HG03064 (cell line): ENCODE results near the gene IPO5.
"Not testable (repeated sequence)": the region's sequence is repeated elsewhere in the genome, so short reads cannot be mapped to it uniquely, and the experiment has no call there.

ENCODE experiments used
- ATAC-seq: cut with Tn5 transposase; IDR thresholded peaks from one replicate; pipeline ENCODE4 v1.9.1; 2021; ENCODE audit warnings: low read depth; ENCODE audit not compliant: unreplicated experiment

The IPO5 gene

DNA sequence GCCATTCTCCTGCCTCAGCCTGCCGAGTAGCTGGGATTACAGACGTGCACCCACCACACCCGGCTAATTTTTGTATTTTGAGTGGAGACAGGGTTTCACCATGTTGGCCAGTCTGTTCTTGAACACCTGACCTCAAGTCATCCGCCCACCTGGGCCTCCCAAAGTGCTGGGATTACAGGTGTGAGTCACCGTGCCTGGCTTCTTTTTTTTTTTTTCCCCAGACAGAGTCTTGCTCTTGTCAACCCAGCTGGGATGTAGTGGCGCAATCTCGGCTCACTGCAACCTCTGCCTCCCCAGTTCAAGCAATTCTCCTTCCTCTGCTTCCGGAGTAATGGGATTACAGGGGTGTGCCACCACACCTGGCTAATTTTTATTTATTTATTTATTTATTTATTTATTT is 51.5 kb downstream of the IPO5 start:
- not testable (repeated sequence) for ATAC-seq

DNA sequence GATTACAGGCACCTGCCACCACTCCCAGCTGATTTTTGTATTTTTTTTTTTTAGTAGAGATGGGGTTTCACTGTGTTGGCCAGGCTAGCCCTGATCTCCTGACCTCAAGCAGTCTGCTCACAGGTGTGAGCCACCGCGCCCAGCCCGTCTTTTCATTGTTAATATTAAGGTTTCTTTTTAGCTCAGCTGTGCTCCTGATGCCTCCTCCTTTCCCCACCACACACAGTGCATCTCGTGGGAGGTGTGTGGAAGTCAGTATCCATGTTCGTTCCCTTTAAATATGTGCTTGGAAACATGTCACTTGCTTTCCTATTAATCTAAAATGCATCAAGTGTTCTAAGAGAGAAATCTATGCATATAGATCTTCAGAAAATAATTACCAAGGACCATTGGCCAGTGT is 53.5 kb downstream of the IPO5 start:
- no peak for ATAC-seq

DNA sequence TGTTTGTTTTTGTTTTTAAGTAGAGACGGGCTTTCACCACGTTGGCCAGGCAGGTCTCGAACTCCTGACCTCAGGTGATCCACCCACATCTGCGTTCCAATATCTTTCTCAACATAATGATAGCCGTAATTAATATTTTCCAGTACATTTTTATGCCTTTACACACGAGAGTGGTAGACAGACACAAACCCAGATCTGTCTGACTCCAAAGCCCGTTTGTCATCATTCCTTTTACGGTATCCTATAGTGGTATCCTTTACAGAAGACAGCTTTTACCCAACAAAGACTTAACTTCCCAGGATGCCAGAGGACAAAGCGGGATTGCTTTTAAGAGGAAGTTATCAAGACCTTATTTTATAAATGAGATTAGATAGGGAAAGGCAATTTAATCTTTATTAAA is 59.8 kb downstream of the IPO5 start:
- ATAC-seq, result no peak

DNA sequence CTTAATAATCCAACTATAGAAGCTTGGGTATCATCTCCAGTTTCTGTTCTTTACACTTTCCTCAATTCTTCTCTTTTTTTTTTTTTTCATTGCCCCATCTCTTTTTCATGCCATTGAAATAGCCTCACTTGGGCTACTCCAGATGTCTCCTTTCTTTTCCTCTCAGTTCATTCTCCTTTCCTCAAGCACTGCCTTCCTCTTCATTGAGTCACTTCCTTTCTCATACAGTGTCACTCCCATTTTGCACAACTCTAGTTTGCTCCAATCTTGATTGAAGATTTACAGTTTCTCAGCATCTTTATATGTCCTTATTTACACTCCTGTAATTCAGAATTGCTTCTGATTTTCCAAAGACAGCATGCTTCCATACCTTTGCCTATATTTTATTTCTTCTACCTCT is 61.3 kb downstream of the IPO5 start:
- no peak for ATAC-seq

DNA sequence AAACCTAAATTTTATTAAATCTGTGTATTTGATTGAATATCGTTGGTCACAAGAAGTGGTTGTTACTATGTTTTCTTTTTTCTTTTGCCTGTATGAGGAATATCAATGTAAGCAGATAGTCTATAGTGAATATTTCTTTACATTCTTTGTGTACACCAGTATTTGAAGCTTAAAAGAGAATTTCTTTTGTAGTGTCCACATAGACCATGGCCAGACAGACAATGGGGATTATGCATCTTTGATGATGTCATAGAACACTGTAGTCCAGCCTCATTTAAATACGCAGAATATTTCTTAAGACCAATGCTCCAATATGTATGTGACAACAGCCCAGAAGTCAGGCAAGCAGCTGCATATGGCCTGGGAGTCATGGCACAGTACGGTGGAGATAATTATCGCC is 64.8 kb downstream of the IPO5 start:
- ATAC-seq, result no peak

DNA sequence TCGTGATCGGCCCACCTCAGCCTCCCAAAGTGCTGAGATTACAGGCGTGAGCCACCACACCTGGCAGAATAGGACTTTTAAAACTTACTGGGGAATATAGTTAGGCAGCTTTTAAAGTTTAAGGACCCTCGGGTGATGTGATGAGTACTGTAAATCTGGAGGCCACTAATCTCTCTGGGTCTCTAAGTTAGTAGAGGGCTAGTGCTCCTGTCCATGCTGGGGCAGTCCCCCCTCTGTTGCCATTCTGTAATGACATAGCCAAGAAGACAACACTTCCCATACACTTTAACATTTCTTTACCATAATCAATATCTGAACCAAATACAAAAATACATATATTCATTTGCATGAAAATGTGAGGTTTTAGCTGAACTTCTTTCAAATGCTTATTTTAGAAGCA is 65.7 kb downstream of the IPO5 start:
- ATAC-seq, result no peak

DNA sequence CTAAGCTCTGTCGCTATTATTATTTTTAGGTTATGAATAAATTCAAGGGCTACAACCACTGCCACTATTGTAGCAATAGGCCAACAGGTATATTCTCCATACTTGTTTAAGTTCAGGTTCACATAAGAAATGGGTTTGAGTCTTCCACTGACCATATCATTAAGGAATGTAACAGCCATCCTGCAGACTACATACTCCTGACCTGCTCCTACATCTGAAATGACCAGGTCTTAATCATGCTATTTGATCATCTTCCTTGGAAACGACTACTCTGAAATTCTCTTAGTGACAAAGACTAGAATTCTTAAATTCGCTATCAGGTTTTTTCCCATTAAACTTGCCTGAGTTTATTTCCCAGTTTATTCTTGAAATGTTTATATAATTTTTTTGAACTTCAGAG is 66.8 kb downstream of the IPO5 start:
- no peak for ATAC-seq

DNA sequence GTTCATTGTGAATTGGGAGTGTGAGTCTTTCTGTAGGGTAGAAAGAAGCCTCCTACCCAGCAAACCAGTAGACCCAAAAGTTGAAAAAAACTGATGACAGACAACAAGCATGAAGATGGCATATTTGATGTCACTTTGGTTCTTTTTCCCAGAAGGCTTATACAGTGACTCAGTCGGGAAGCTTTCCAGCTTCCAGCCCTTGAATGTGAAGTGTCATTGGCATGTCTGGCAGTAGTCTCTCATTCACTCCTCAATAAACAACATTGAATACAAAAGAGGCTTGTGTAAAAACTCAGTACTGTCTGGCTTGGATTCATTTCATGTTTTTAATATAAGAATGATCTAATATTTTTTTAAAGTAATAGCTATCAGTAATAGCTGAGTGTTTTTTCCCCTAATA is 68.7 kb downstream of the IPO5 start:
- ATAC-seq, result no peak

DNA sequence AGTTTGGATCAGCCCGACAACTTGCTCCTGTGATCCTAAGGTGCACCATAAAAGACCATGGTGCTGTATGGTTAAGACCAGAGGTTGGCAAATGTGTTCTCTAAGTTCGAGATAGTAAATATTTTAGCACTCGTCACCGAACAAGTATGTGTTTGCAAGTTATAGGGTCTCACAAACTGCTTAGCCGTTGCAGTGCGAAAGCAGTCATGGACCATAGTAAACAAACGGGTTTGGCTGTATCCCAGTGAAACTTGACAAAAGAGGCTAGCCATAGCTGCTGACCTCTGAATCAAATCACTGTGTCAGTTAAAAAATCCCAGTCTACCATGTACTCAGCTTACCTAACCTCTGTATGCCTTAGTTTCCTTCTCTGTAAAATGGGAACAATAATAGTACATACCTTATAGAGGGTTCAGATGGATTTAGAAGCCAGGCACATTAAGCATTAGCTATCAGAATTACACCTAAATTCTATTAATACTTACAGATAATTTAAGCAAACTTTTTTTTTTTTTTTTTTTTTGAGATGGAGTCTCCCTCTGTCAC is 72.1 kb downstream of the IPO5 start:
- no peak for ATAC-seq

DNA sequence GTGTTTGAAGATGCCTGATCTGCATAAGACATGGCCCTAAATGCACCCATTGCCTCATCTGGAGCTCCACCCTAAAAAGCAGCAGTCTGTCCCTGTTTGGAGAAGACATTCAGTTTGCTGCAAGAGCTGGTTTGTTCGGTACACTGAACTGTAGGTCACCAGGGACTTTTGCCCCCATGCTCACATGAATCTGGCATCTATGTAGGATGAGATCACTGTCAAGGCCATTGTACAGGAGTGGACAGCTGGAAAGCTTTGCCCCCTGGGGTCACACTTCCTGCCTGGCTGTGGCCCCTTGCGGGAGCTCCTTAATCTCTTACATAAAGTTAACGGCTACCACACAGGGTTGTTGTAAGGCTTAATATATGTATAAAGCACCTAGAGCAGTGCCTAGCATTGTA is 73.0 kb downstream of the IPO5 start:
- ATAC-seq, result no peak

DNA sequence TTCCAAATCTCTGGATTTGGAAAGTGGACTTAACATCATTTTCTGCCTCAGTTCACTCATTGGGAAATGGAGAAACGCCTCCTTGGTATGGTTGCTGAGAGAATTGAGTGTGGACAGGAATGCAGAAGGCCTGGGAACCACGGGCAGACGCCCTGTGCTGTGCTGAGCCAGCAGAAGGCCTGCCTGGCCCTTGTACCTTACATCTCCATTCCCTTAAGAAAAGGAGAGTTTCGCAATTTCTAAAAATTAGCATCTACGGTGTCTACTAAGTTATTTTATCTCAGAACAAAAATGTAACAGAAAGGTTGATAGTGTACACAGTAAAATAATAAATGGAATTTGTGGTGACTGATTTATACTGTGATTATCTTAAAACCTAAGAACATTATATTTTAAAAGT is 78.7 kb downstream of the IPO5 start:
- no peak for ATAC-seq

DNA sequence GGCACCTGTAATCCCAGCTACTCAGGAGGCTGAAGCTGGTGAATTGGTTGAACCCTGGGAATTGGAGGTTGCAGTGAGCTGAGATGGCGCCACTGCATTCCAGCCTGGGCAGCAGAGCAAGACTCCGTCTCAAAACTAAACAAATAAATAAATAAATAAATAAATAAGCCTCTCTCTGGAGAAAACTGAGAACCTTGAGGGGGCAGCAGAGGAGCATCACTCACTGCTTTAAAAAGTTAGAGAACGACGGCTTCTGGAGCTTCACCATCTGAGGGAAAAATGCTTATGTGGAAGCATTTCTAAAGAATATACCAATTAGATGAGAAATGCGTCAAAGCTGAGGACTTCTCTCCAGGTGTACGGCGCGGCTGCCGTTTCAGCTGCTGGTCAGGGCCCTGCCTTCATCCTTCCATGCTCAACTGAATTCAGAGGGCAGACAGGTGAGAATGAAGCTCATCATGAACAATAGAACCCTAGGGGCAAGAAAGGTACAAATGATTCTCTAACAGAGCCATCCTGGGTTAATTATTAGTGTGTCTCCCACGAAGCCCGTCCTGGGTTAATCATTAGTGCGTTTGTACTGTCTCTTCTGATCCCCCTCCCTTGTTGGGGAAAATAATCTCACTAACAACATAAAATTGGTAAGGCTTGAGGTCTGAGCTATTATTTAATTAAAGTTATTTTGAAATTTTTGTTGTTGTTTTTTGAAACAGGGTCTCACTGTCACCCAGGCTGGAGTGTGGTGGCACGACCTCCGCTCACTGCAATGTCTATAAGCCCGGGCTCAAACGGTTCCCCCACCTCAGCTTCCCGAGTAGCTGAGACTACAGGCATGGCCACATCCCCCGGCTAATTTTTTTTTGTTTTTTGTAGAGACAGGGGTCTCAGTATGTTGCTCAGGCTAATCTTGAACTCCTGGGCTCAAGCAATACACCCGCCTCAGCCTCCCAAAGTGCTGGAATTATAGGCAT is 80.1 kb downstream of the IPO5 start:
- no peak for ATAC-seq

DNA sequence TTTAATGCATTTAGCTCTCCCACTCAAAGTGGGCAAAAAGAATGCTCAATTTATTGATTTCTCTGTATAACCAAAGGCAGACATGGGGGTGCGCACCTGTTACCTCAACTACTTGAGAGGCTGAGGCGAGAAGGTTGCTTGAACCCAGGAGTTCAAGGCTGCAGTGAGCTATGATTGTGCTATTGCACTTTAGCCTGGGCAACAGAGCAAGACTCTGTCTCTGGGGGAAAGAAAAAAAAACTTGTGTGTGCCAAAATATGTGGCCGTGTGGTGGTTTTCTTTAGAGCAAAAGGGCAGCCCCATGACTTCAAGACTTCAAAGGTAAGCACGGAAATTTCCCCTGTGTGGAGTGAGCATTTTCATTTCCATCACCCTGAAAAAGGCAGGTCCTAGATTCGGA is 81.9 kb downstream of the IPO5 start:
- ATAC-seq, result no peak

DNA sequence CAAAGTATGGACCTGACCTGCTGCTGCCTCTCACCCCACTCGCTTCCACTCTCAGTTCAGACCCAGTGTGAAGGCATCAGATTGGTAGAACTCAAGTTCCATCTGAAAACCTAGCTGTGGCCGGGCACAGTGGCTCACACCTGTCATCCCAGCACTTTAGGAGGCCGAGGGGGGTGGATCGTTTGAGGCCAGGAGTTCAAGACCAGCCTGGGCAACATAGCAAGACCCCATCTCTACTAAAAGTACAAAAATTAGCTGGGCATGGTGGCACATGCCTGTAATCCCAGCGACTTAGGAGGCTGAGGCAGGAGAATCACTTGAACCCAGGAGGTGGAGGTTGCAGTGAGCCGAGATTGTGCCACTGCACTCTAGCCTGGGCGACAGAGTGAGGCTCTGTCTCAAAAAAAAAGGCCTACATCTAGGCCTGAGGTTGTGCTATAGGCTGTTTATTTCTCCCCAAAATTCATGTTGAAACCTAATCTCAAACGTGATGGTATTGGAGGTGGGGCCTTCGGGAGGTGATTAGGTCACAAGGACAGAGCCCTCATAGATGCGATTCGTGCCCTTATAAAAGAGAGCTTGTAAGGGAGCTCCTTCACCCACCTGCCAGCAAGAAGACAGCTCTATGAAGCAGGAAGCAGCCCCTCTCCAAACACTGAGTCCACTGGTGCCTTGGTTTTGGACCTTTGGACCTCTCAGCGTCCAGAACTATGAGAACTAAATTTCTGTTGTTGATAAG is 83.3 kb downstream of the IPO5 start:
- ATAC-seq, result not testable (repeated sequence)

DNA sequence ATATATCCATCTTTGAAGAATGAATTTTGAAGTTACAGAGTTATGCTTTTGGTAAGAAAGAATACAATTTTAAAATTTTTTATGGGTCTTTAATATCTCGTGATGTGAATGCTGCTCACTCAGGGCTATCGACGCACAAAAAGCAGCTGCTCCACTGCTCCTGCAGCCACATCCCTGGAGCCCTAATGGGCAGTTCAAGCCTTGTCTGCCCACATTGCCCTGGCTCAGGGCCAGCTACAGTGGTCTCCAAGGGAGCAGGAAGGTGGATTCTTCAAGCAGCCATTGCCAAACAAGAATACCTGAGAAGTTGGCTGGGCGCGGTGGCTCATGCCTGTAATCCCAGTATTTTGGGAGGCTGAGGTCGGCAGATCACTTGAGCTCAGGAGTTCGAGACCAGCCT is 85.8 kb downstream of the IPO5 start:
- ATAC-seq, result no peak

DNA sequence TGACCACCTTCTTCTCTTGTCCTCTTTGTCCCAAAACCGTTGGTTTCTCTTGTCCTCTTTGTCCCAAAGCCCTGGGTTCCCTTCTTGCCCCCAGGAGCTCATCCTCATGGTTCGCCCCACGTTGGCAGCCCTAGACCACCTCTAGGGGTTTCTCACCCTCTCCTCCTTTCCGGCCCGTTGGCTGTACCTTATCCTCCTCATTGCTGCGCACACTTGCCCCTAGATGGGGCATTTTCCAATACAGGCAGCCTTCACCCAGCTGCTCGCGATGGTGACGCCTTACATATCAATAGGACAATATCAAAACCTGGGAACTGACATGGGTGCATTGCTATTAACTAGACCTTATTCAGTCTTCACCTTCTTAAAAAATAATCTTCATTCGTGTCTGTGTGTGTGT is 86.5 kb downstream of the IPO5 start:
- no peak for ATAC-seq

DNA sequence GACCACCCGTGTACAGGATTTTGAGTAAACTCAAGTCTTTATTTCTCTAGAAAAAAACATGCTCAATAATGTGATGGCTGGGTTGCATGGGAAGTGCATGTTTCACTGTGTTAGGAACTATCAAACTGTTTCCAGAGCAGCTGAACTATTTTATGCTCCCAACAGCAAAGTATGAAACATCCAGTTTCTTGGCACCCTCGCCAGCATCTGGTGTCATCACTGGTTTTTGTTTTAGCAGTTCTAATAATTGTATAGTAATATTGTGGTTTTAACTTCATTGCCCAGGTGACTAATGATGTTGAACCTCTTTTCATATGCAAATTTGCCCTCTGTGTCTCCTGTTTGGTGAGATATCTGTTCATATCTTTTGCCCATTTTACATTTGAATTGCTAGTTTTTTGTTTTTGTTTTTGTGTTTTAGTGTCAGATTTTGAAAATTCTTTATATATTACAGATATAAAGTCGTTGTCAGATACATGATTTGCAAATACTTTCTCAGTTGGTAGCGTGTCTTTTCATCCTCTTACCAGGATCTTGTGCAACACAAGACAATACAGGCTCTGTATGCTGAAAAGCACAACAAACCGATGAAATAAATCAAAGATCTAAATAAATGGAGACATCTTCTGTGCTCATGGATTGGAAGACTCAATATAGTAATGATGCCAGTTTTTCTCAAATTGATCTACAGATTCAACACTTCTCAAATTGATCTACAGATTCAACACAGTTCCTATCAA is 87.8 kb downstream of the IPO5 start:
- ATAC-seq, result no peak

DNA sequence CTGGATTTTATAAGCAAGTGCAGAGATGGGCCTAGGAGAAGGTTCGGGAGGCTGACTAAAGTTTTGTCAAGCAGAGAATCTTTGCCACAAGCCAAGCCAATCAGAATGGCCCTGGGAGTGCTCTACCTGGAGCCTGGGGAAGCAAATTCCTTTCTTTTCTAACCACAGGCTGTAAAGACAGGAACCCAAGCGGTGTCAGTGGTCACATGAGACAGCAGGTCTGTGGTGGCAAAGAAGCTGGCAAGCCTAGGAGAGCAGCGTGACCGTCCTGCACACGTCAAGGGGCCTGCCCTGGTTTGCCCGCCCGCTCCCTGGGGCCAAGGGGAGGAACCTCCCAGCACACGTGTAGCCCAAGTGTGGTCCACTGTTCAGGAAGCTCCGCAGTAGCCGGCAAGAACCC is 90.8 kb downstream of the IPO5 start:
- no peak for ATAC-seq

DNA sequence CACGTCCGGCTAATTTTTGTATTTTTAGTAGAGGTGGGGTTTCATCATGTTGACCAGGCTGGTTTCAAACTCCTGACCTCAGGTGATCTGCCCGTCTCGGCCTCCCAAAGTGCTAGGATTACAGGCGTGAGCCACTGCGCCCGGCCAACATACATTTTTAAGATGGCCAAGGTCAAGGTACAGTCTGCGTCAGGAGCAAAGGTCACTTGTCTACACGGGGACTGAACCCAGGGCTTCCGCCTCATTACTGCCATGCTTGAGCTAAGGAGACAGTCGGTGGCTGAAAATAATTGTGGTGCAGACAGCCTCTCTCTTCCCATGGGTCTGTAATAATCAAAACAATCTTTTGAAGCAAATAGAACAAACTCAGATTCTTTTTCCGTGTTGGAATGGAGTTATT is 94.3 kb downstream of the IPO5 start:
- not testable (repeated sequence) for ATAC-seq

DNA sequence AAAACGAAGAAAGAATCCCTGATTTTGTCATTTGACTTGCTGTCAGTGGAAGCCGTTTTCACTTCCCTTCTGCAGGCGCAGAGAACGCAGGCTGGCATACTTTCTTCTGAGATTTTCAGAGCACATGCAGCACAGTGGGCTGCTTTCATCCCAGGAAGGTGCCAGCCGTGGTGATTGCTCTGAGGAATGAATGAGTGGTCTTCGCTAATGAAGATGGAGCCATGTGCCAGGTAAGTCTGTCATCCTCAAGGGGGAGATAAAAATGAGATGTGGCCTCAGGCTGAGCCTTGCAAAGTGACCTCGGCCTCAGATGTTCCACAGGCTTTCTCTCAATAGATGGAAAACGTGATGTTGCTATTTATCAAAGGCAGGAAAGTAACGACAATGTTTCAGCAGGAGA is 94.8 kb downstream of the IPO5 start:
- no peak for ATAC-seq

DNA sequence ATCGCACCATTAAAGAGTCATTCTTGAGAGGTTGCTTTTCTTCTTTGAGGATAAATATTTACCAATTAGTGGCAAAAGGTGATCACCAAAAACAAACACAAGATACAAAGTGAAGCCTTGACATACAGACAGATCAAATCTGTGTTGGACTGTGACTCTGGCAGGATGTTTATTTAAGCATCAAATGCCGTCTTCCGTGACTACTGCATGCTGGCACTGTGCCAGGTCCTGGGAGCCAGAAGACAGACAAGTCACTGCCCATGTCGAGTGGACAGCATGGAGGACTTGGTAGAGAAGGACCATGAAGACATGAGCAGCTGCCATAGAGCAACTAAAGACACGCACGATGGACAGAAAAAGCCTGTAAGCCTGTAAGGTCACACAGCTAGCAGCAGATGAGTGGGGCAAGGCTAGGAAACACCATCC is 96.6 kb downstream of the IPO5 start:
- ATAC-seq, result no peak
